Activated CD4-positive, alpha-beta T cell treated with anti-CD3 and anti-CD28 coated beads for 1 hour (primary cell): ENCODE results near the gene METTL9.
"Not testable (repeated sequence)": the region's sequence is repeated elsewhere in the genome, so short reads cannot be mapped to it uniquely, and the experiment has no call there.

Experiments
- DNase-seq: peaks from one replicate; pipeline ENCODE4 v3.0.0-alpha.2; 2020

The METTL9 gene

GRCh38 chr16:21639493-21639892, 40.1 kb downstream of the METTL9 start:
- DNase-seq, result no peak

GRCh38 chr16:21641916-21642315, 42.5 kb downstream of the METTL9 start:
- DNase-seq, result no peak

- DNase-seq, result no peak
Observed at GRCh38 chr16:21642861-21643260, 43.5 kb downstream of the METTL9 start.

- no peak for DNase-seq
Observed at GRCh38 chr16:21643785-21644184, 44.4 kb downstream of the METTL9 start.

- DNase-seq, result no peak
Observed at GRCh38 chr16:21644674-21645073, 45.3 kb downstream of the METTL9 start.

GRCh38 chr16:21645261-21645721, 45.9 kb downstream of the METTL9 start:
- no peak for DNase-seq

GRCh38 chr16:21646091-21646490, 46.7 kb downstream of the METTL9 start:
- no peak for DNase-seq

GRCh38 chr16:21646721-21647561, 47.6 kb downstream of the METTL9 start:
- DNase-seq, result peak; percentile 55

- DNase-seq, result no peak
Observed at GRCh38 chr16:21647562-21648164, 48.3 kb downstream of the METTL9 start.

GRCh38 chr16:21649826-21650406, 50.5 kb downstream of the METTL9 start:
- not testable (repeated sequence) for DNase-seq

- no peak for DNase-seq
Observed at GRCh38 chr16:21650521-21650920, 51.1 kb downstream of the METTL9 start.

- DNase-seq, result no peak
Observed at GRCh38 chr16:21651515-21651914, 52.1 kb downstream of the METTL9 start.

- DNase-seq, result no peak
Observed at GRCh38 chr16:21652453-21652852, 53.1 kb downstream of the METTL9 start, which contains the start of gene IGSF6. TSS of gene IGSF6 (minus strand) at chr16:21652608. CDS start at chr16:21652598, 10 bp downstream.

- no peak for DNase-seq
Observed at GRCh38 chr16:21653571-21653970, 54.2 kb downstream of the METTL9 start.

GRCh38 chr16:21654466-21654865, 55.1 kb downstream of the METTL9 start:
- DNase-seq, result no peak

- DNase-seq, result no peak
Observed at GRCh38 chr16:21654881-21655280, 55.5 kb downstream of the METTL9 start.

- DNase-seq, result no peak
Observed at GRCh38 chr16:21656795-21657768, 57.7 kb downstream of the METTL9 start.

GRCh38 chr16:21659124-21659523, 59.7 kb downstream of the METTL9 start:
- DNase-seq, result no peak

GRCh38 chr16:21663889-21664647, 64.7 kb downstream of the METTL9 start, which contains the start of gene OTOA:
TSS of gene OTOA (plus strand) at chr16:21663968. CDS start at chr16:21678515, 14,547 bp downstream.
- DNase-seq, result no peak

- no peak for DNase-seq
Observed at GRCh38 chr16:21664801-21665492, 65.6 kb downstream of the METTL9 start.

- no peak for DNase-seq
Observed at GRCh38 chr16:21666772-21667171, 67.4 kb downstream of the METTL9 start.
